Kidney (tissue), 14 donors: Measurements from ENCODE around the gene FOXQ1. TPM values are rescaled to one million over a fixed set of nuclear protein-coding genes. Genes with fewer than 3 reads are reported as not detected.

Experiments
- DNase-seq, 5 donors: peaks; one replicate each; pipeline ENCODE4 v3.0.0-alpha.2; 2013 to 2020
- FAIRE-seq: peaks from 2 replicates; lab custom pipeline; 2012; peaks lifted over from hg19 to GRCh38; lab: Jason Lieb, UNC
- H3K27ac ChIP-seq, 2 donors: one replicate each; pipeline ENCODE4 v1.7.0; 2013; ENCODE audit warnings: low read depth in 2 of 2, low read length in 2 of 2, inconsistent platforms in 1 of 2
- H3K27me3 ChIP-seq: one replicate; pipeline ENCODE4 v1.7.1; 2013; ENCODE audit warnings: low read length, inconsistent platforms; ENCODE audit not compliant: control insufficient read depth, insufficient read depth
- H3K36me3 ChIP-seq, 3 donors: one replicate each; pipeline versions ENCODE4 v1.7.0 to v1.7.1; 2013; ENCODE audit warnings: low read length in 3 of 3, control low read depth in 1 of 3, inconsistent platforms in 1 of 3; ENCODE audit not compliant: insufficient read depth in 3 of 3, control insufficient read depth in 2 of 3
- H3K4me1 ChIP-seq, 3 donors: one replicate each; pipeline versions ENCODE4 v1.7.0 to v1.7.1; 2013; ENCODE audit warnings: low read length in 3 of 3, inconsistent platforms in 1 of 3, low read depth in 1 of 3; ENCODE audit not compliant: control insufficient read depth in 2 of 3, insufficient read depth in 2 of 3
- H3K4me3 ChIP-seq, 3 donors: one replicate each; pipeline versions ENCODE4 v1.7.0 to v1.8.1; 2013; ENCODE audit warnings: low read length in 3 of 3, control low read depth in 1 of 3, inconsistent platforms in 1 of 3
- H3K9ac ChIP-seq, 3 donors: one replicate each; pipeline versions ENCODE4 v1.7.0 to v1.7.1; 2013; ENCODE audit warnings: low read length in 3 of 3, control low read depth in 1 of 3, inconsistent platforms in 1 of 3
- H3K9me3 ChIP-seq, 3 donors: one replicate each; pipeline versions ENCODE4 v1.7.0 to v1.7.1; 2013; ENCODE audit warnings: low read length in 3 of 3, control low read depth in 1 of 3, inconsistent platforms in 1 of 3; ENCODE audit not compliant: control insufficient read depth in 2 of 3, insufficient read depth in 1 of 3
- intact Hi-C: fragments of 100-400 bp; cut with DNase I; formaldehyde crosslinking; loops from one replicate; pipeline ENCODE4 v1.11.1; 2022
- polyA plus RNA-seq: library from polyadenylated mRNA; stranded (reverse); fragments of 350-450 nt; fragmentation: Illumina TruSeq; extraction: RNeasy Lipid Tissue Mini Kit (QIAGEN cat#74804); gene quantifications from one replicate; pipeline ENCODE4 v1.2.3, GENCODE V29; 2014; ENCODE audit warnings: low read depth, low replicate concordance; ENCODE audit not compliant: insufficient read depth
- total RNA-seq: library from RNA; stranded (reverse); fragmentation: NEBNext Ultra II Directional; extraction: Animal tissue kit (Norgen Biotek cat#: 25700); gene quantifications from one replicate; pipeline ENCODE4 v1.2.1, GENCODE V29; 2021
- TF ChIP-seq, protein P1 (sequence below): IDR thresholded peaks from 3 replicates; pipeline ENCODE4 v1.5.1; 2012; ENCODE audit warnings: mild to moderate bottlenecking, moderate library complexity, borderline replicate concordance; ENCODE audit not compliant: insufficient read depth; ENCODE audit errors: extremely low read depth
- donor health status: control.
- donor health status: control.
- donor health status: control.
- donor health status: control.
- donor health status: control.
- donor health status: DM: yes; HTN: yes; CAD: no.
- donor health status: Normal renal cell carcinoma (clear cell type).

The FOXQ1 gene
- total and polyA plus RNA-seq, 2 donors from 2014 or later: 6.0 to 33.6 TPM

DNA sequence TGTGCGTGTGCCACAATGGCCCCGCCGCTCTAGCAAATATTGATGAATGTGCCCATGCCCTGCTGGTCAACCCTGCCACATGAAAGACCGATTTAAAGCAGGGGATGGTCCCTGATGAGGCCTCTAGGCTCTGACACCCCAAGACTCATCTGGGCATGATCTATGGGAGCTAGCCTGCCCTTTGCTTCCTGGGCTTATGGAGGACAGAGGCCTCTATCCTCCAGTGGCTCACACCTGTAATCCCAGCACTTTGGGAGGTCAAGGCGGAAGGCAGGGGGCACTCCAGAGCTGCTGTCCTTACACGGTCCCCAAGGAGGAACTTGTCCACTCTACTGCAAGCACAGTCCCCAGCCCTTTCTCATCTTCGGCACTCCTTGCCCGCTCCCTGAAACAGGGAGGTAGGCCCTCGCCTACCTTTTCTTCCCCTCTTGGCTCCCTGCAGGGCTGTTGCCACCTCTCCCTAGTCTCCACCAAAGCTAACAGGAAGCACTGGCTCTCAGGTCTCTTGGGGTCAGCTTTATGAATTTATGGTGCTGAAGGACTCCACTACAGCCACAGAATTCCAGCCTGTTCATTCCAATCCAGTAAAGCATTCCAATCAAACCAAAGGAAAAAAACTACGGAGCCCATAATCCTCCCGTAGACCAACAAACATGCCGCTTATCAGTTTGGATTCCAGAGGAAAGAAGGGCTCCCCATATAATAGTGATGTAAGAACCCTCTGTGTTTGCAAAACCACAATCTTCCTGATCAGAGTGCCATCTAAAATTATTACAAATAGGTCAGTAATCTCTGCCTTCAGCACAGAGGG, 48.7 kb upstream of the FOXQ1 start:
- FAIRE-seq (no peak), DNase-seq (no peak)
- TF ChIP-seq, protein P1, sequence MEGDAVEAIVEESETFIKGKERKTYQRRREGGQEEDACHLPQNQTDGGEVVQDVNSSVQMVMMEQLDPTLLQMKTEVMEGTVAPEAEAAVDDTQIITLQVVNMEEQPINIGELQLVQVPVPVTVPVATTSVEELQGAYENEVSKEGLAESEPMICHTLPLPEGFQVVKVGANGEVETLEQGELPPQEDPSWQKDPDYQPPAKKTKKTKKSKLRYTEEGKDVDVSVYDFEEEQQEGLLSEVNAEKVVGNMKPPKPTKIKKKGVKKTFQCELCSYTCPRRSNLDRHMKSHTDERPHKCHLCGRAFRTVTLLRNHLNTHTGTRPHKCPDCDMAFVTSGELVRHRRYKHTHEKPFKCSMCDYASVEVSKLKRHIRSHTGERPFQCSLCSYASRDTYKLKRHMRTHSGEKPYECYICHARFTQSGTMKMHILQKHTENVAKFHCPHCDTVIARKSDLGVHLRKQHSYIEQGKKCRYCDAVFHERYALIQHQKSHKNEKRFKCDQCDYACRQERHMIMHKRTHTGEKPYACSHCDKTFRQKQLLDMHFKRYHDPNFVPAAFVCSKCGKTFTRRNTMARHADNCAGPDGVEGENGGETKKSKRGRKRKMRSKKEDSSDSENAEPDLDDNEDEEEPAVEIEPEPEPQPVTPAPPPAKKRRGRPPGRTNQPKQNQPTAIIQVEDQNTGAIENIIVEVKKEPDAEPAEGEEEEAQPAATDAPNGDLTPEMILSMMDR: no peak
- Histone ChIP-seq H3K36me3 (no peaks in the 10 kb centered on the region), H3K9me3 (no peaks in the 10 kb centered on the region), H3K27me3 (no peaks in the 10 kb centered on the region), H3K4me3 (no peak overlapping the region), H3K9ac (no peak overlapping the region), H3K27ac (no peak overlapping the region), H3K4me1 (no peaks in the 10 kb centered on the region)
- intact Hi-C loops: no loop called here

DNA sequence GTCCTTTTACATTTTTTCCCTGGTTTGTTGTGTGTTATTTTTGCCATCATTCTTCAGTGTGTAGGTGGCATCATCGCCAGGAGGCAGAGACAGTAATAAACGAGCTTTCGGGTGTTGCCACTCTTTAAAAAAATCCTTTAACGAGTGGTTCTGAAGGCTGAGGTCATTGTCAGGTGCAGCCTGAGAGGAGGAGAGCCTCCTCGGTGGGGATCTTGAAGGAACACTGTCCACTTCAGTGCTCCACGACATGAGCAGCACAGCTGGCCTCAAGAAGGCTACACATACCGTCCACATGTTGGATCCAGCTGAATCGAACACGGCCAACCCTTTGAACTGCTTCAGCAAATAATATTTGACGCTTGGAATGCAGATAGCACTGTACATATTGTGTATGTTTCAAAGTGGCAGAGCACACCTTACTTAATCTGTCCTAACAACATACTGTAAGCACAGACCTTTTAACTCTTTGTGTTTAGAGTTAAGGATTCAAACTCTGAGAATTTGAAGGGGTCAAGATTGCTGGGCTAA, 48.0 kb upstream of the FOXQ1 start:
- DNase-seq (no peak), FAIRE-seq (no peak)
- intact Hi-C loops: no loop called here
- Histone ChIP-seq H3K4me3 (no peak overlapping the region), H3K27me3 (no peaks in the 10 kb centered on the region), H3K27ac (no peak overlapping the region), H3K9me3 (no peaks in the 10 kb centered on the region), H3K9ac (no peak overlapping the region), H3K4me1 (no peaks in the 10 kb centered on the region), H3K36me3 (no peaks in the 10 kb centered on the region)
- TF ChIP-seq, protein P1: no peak

DNA sequence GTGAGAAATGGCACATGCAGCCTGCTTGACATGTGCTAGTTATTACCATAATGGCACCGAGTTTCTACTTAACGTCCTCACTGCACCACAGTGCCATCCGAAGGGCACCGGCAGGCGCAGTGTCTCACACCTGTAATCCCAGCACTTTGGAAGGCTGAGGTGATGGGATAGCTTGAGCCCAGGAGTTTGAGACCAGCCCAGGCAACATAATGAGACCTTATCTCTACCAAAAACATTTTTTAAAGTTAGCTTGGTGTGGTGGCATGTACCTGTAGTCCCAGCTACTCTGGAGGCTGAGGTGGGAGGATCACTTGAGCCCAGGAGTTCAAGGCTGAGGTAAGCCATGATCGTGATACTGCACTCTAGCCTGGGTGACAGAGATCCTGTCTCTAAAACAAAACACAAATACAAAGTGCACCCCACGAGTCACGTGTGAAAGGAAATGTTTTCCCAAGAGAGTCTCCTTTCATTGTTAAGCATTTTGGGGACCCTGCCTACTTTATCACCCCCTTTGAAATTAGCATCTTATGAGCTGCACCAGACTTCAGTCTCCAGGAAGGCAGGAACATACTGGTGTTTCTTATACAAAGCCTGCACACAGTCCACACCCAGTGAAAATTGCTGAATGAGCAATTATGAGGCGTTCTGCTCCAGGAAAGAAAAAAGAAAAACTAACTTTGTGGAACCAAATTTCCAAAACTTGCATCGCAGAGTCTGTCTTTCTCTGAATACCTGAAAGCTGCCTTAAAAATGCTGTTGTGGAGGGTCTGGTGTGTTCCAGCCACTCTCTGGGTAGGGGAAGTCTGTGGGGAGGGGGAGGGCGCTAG, 47.1 kb upstream of the FOXQ1 start:
- FAIRE-seq (no peak), DNase-seq (no peak)
- Histone ChIP-seq H3K27me3 (no peaks in the 10 kb centered on the region), H3K36me3 (no peaks in the 10 kb centered on the region), H3K9ac (no peak overlapping the region), H3K9me3 (no peaks in the 10 kb centered on the region), H3K4me3 (no peak overlapping the region), H3K4me1 (no peaks in the 10 kb centered on the region), H3K27ac (no peak overlapping the region)
- TF ChIP-seq, protein P1: no peak
- intact Hi-C loops: no loop called here
